GM23338 (cell line): ENCODE results near the gene SYT9. TPM values are rescaled to one million over a fixed set of nuclear protein-coding genes. Genes with fewer than 3 reads are reported as not detected.

Experiments
- ATAC-seq: fragments of 200-7000 bp; cut with Tn5 transposase; 3 replicates; pipeline ENCODE4 v1.9.1; 2020
- DNase-seq: peaks from one replicate; pipeline ENCODE4 v3.0.0-alpha.2; 2015; ENCODE audit warnings: low spot score
- H2AFZ ChIP-seq: fragments of 200-600 bp; sonication (generic); 2 replicates; pipeline ENCODE4 v1.8.0; 2016; ENCODE audit warnings: antibody characterized with exemption, mild to moderate bottlenecking, moderate library complexity
- H3F3A ChIP-seq: fragments of 200-600 bp; sonication (generic); replicated peaks from 2 replicates; pipeline ENCODE4 v1.8.0; 2017; ENCODE audit warnings: antibody characterized with exemption, mixed run types, low read depth
- H3K27ac ChIP-seq: fragments of 200-600 bp; sonication (generic); 2 replicates; pipeline ENCODE4 v1.6.1; 2016; ENCODE audit warnings: low read depth
- H3K27me3 ChIP-seq: fragments of 200-600 bp; sonication (generic); 2 replicates; pipeline ENCODE4 v1.8.0; 2016; ENCODE audit warnings: mild to moderate bottlenecking, mixed run types, moderate library complexity; ENCODE audit not compliant: insufficient read depth
- H3K36me3 ChIP-seq: fragments of 200-600 bp; sonication (generic); 2 replicates; pipeline ENCODE4 v1.8.0; 2016; ENCODE audit warnings: mild to moderate bottlenecking; ENCODE audit not compliant: insufficient read depth
- H3K4me1 ChIP-seq: fragments of 200-600 bp; sonication (generic); 2 replicates; pipeline ENCODE4 v1.8.0; 2016; ENCODE audit warnings: mild to moderate bottlenecking, moderate library complexity; ENCODE audit not compliant: insufficient read depth
- H3K4me2 ChIP-seq: fragments of 200-600 bp; sonication (generic); 2 replicates; pipeline ENCODE4 v1.7.1; 2017; ENCODE audit warnings: mixed run types
- H3K4me3 ChIP-seq: fragments of 200-600 bp; sonication (generic); 2 replicates; pipeline ENCODE4 v1.6.1; 2016; ENCODE audit warnings: mixed run types
- H3K79me2 ChIP-seq: fragments of 200-600 bp; sonication (generic); replicated peaks from 2 replicates; pipeline ENCODE4 v1.8.0; 2017; ENCODE audit warnings: mild to moderate bottlenecking; ENCODE audit not compliant: insufficient read depth
- H3K9me2 ChIP-seq: fragments of 200-600 bp; sonication (generic); 2 replicates; pipeline ENCODE4 v1.8.0; 2017; ENCODE audit not compliant: insufficient read depth
- H4K20me1 ChIP-seq: fragments of 200-600 bp; sonication (generic); replicated peaks from 2 replicates; pipeline ENCODE4 v1.8.0; 2017; ENCODE audit warnings: mild to moderate bottlenecking; ENCODE audit not compliant: insufficient read depth
- H3K27ac Mint-ChIP-seq: 2 replicates; pipeline ENCODE4 v1.8.0; 2020; ENCODE audit warnings: inconsistent platforms, mild to moderate bottlenecking, moderate library complexity, mixed read lengths
- H3K27me3 Mint-ChIP-seq: 3 replicates; pipeline ENCODE4 v1.8.0; 2022; ENCODE audit warnings: low read depth, mild to moderate bottlenecking, moderate library complexity, mixed read lengths, inconsistent platforms; ENCODE audit not compliant: insufficient read depth, poor library complexity
- H3K36me3 Mint-ChIP-seq: 3 replicates; pipeline ENCODE4 v1.8.0; 2021; ENCODE audit warnings: low read depth, mild to moderate bottlenecking, inconsistent platforms, moderate library complexity, mixed read lengths
- H3K4me1 Mint-ChIP-seq: 3 replicates; pipeline ENCODE4 v1.8.0; 2020; ENCODE audit warnings: mild to moderate bottlenecking, inconsistent platforms, mixed read lengths
- H3K4me3 Mint-ChIP-seq: 3 replicates; pipeline ENCODE4 v1.8.0; 2021; ENCODE audit warnings: moderate library complexity, mild to moderate bottlenecking, inconsistent platforms, mixed read lengths
- H3K9me3 Mint-ChIP-seq: 3 replicates; pipeline ENCODE4 v1.8.0; 2020; ENCODE audit warnings: moderate library complexity, mild to moderate bottlenecking, inconsistent platforms, mixed read lengths
- CREB1 ChIP-seq: fragments of 250-450 bp; sonication (Bioruptor Pico); IDR thresholded peaks from 2 replicates; pipeline ENCODE4 v1.5.0; 2020; ENCODE audit warnings: low read depth, mild to moderate bottlenecking, moderate library complexity
- EZH2 ChIP-seq: fragments of 200-600 bp; sonication (generic); IDR thresholded peaks from one replicate; pipeline ENCODE4 v1.8.0; 2017; ENCODE audit warnings: antibody characterized with exemption, mild to moderate bottlenecking, low read depth; ENCODE audit not compliant: unreplicated experiment
- EZH2phosphoT487 ChIP-seq: fragments of 200-600 bp; sonication (generic); IDR thresholded peaks from one replicate; pipeline ENCODE4 v1.8.1; 2018; ENCODE audit warnings: antibody characterized with exemption; ENCODE audit not compliant: unreplicated experiment
- JUNB ChIP-seq: IDR thresholded peaks from one replicate; pipeline ENCODE4 v1.6.1; 2016; ENCODE audit warnings: antibody characterized with exemption; ENCODE audit not compliant: unreplicated experiment
- NANOG ChIP-seq: IDR thresholded peaks from 2 replicates; pipeline ENCODE4 v1.6.1; 2016; ENCODE audit warnings: antibody characterized with exemption, borderline replicate concordance
- POLR2AphosphoS5 ChIP-seq: IDR thresholded peaks from 2 replicates; pipeline ENCODE4 v1.6.1; 2016; ENCODE audit warnings: antibody characterized with exemption, low read depth
- STAT1 ChIP-seq: IDR thresholded peaks from one replicate; pipeline ENCODE4 v1.6.1; 2016; ENCODE audit warnings: antibody characterized with exemption; ENCODE audit not compliant: unreplicated experiment
- ZNF114 ChIP-seq: fragments of 250-450 bp; sonication (Bioruptor Pico); IDR thresholded peaks from 2 replicates; pipeline ENCODE4 v1.5.0; 2020; ENCODE audit warnings: mild to moderate bottlenecking, moderate library complexity
- ZNF331 ChIP-seq: fragments of 250-450 bp; sonication (Bioruptor Pico); IDR thresholded peaks from 2 replicates; pipeline ENCODE4 v1.5.0; 2020; ENCODE audit warnings: low read depth, mild to moderate bottlenecking, moderate library complexity
- polyA plus RNA-seq: library from polyadenylated mRNA; unstranded; fragments of >200 nt; fragmentation: Nextera tagmentation; extraction: Ambion mirVana; gene quantifications from 2 replicates; pipeline ENCODE4 v1.2.1, GENCODE V29; 2016
- total RNA-seq: library from RNA; depleted of rRNA; stranded (reverse); fragments of >200 nt; shearing (Covaris generic); gene quantifications from 2 replicates; pipeline ENCODE4 v1.2.3, GENCODE V29; 2014
- TF ChIP-seq, protein P1 (sequence below): IDR thresholded peaks from 2 replicates; pipeline ENCODE4 v1.6.1; 2016; ENCODE audit warnings: antibody characterized with exemption
- TF ChIP-seq, protein P2 (sequence below), 2 experiments: fragments of 200-600 bp in 1 of 2; sonication (generic) in 1 of 2; conservative IDR thresholded peaks; 2 replicates each; pipeline versions ENCODE4 v1.5.1 to v1.6.1; 2016 to 2017; ENCODE audit warnings: antibody characterized with exemption in 2 of 2, low read depth in 2 of 2, mild to moderate bottlenecking in 2 of 2, moderate library complexity in 1 of 2
- TF ChIP-seq, protein P3 (sequence below): fragments of 250-450 bp; sonication (Bioruptor Pico); IDR thresholded peaks from 2 replicates; pipeline ENCODE4 v1.5.0; 2020; ENCODE audit warnings: mild to moderate bottlenecking, moderate library complexity

SYT9 gene
- total and polyA plus RNA-seq, 2 experiments from 2014 or later = 0.91 to 2.4 TPM

DNA sequence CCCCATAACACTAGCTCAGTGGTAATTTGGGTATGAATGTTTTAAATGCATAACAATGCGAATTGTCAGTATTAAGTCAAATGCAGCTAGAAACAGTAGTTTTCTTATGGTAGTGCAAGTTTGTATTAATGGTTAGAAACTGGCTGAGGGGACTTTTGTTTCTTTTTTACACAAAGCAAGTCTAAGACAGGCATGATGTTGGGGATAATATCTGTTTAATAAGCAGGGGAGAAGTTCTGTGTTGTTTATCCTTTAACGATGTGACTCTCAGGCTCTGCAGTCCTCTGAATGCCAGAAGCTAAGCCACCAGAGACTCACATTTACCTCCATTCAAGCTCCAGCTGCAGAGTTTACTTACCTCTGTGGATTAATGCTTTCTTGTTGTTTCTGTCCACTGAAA lies 67.8 kb downstream of the SYT9 start (continued):
- TF ChIP-seq, protein P1, sequence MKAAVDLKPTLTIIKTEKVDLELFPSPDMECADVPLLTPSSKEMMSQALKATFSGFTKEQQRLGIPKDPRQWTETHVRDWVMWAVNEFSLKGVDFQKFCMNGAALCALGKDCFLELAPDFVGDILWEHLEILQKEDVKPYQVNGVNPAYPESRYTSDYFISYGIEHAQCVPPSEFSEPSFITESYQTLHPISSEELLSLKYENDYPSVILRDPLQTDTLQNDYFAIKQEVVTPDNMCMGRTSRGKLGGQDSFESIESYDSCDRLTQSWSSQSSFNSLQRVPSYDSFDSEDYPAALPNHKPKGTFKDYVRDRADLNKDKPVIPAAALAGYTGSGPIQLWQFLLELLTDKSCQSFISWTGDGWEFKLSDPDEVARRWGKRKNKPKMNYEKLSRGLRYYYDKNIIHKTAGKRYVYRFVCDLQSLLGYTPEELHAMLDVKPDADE = no peak
- TF ChIP-seq CREB1 (CRISPR knock-in tag) = no peak
- TF ChIP-seq, protein P2, sequence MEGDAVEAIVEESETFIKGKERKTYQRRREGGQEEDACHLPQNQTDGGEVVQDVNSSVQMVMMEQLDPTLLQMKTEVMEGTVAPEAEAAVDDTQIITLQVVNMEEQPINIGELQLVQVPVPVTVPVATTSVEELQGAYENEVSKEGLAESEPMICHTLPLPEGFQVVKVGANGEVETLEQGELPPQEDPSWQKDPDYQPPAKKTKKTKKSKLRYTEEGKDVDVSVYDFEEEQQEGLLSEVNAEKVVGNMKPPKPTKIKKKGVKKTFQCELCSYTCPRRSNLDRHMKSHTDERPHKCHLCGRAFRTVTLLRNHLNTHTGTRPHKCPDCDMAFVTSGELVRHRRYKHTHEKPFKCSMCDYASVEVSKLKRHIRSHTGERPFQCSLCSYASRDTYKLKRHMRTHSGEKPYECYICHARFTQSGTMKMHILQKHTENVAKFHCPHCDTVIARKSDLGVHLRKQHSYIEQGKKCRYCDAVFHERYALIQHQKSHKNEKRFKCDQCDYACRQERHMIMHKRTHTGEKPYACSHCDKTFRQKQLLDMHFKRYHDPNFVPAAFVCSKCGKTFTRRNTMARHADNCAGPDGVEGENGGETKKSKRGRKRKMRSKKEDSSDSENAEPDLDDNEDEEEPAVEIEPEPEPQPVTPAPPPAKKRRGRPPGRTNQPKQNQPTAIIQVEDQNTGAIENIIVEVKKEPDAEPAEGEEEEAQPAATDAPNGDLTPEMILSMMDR (conservative IDR thresholded peaks at IDR 0.05; ENCODE audit: low read depth in 2 of 2) = no peak
- TF ChIP-seq ZNF331 (CRISPR knock-in tag) = no peak
- no peak for TF ChIP-seq ZNF114 (CRISPR knock-in tag)
- no peak for TF ChIP-seq NANOG

DNA sequence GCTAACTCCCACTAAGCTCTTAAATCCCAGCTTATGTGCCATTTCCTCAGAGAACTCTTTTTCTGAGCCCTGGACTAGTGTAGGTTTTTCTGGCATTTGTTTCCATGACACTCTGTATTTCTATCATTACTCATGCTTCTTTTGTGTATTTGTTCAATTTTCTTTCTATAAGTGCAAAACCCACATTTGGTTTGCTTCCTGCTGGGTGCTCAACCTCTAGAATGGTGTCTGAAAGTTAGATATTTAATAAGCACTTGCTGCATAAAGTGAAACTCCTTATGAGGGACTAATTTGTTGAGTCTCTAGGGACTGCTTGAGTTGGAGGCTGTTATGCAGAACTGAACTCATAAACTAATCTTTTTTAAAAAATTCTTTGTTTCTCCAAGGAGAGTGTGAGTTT lies 68.6 kb downstream of the SYT9 start:
- Histone ChIP-seq H3K9me2 (no peaks in the 10 kb centered on the region), H3K27ac (no peak overlapping the region), H4K20me1 (no peaks in the 10 kb centered on the region), H3F3A (no peaks in the 10 kb centered on the region), H3K4me2 (no peak overlapping the region), H3K4me3 (no peak overlapping the region), H3K4me1 (peaks cover 10% of the 10 kb centered on the region), H2AFZ (no peak overlapping the region), H3K36me3 (no peaks in the 10 kb centered on the region), H3K27me3 (no peaks in the 10 kb centered on the region), H3K79me2 (no peaks in the 10 kb centered on the region)
- H3K4me1 Mint-ChIP-seq = peaks cover 14% of the 10 kb centered on the region
- DNase-seq (no peak), ATAC-seq (no peak)
- no peaks in the 10 kb centered on the region; the same call in 2 of the 3 replicates for H3K36me3 Mint-ChIP-seq
- no peaks in the 10 kb centered on the region for H3K9me3 Mint-ChIP-seq
- no peaks in the 10 kb centered on the region for H3K27me3 Mint-ChIP-seq
- no peak overlapping the region for H3K4me3 Mint-ChIP-seq
- no peak overlapping the region for H3K27ac Mint-ChIP-seq
- TF ChIP-seq, protein P1 = no peak
- TF ChIP-seq STAT1 (no peak), JUNB (no peak), EZH2 (no peak), POLR2AphosphoS5 (no peak), EZH2phosphoT487 (no peak), CREB1 (CRISPR knock-in tag) (no peak), NANOG (no peak)
- TF ChIP-seq, protein P2 (conservative IDR thresholded peaks at IDR 0.05; ENCODE audit: low read depth in 2 of 2) = no peak
- TF ChIP-seq, protein P3, sequence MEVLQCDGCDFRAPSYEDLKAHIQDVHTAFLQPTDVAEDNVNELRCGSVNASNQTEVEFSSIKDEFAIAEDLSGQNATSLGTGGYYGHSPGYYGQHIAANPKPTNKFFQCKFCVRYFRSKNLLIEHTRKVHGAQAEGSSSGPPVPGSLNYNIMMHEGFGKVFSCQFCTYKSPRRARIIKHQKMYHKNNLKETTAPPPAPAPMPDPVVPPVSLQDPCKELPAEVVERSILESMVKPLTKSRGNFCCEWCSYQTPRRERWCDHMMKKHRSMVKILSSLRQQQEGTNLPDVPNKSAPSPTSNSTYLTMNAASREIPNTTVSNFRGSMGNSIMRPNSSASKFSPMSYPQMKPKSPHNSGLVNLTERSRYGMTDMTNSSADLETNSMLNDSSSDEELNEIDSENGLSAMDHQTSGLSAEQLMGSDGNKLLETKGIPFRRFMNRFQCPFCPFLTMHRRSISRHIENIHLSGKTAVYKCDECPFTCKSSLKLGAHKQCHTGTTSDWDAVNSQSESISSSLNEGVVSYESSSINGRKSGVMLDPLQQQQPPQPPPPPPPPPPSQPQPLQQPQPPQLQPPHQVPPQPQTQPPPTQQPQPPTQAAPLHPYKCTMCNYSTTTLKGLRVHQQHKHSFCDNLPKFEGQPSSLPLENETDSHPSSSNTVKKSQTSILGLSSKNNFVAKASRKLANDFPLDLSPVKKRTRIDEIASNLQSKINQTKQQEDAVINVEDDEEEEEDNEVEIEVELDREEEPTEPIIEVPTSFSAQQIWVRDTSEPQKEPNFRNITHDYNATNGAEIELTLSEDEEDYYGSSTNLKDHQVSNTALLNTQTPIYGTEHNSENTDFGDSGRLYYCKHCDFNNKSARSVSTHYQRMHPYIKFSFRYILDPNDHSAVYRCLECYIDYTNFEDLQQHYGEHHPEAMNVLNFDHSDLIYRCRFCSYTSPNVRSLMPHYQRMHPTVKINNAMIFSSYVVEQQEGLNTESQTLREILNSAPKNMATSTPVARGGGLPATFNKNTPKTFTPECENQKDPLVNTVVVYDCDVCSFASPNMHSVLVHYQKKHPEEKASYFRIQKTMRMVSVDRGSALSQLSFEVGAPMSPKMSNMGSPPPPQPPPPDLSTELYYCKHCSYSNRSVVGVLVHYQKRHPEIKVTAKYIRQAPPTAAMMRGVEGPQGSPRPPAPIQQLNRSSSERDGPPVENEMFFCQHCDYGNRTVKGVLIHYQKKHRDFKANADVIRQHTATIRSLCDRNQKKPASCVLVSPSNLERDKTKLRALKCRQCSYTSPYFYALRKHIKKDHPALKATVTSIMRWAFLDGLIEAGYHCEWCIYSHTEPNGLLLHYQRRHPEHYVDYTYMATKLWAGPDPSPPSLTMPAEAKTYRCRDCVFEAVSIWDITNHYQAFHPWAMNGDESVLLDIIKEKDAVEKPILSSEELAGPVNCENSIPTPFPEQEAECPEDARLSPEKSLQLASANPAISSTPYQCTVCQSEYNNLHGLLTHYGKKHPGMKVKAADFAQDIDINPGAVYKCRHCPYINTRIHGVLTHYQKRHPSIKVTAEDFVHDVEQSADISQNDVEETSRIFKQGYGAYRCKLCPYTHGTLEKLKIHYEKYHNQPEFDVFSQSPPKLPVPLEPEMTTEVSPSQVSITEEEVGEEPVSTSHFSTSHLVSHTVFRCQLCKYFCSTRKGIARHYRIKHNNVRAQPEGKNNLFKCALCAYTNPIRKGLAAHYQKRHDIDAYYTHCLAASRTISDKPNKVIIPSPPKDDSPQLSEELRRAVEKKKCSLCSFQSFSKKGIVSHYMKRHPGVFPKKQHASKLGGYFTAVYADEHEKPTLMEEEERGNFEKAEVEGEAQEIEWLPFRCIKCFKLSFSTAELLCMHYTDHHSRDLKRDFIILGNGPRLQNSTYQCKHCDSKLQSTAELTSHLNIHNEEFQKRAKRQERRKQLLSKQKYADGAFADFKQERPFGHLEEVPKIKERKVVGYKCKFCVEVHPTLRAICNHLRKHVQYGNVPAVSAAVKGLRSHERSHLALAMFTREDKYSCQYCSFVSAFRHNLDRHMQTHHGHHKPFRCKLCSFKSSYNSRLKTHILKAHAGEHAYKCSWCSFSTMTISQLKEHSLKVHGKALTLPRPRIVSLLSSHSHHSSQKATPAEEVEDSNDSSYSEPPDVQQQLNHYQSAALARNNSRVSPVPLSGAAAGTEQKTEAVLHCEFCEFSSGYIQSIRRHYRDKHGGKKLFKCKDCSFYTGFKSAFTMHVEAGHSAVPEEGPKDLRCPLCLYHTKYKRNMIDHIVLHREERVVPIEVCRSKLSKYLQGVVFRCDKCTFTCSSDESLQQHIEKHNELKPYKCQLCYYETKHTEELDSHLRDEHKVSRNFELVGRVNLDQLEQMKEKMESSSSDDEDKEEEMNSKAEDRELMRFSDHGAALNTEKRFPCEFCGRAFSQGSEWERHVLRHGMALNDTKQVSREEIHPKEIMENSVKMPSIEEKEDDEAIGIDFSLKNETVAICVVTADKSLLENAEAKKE (CRISPR knock-in tag) = no peak
